Upper lobe of right lung (tissue), 1 donor: ENCODE data around the gene HACD1. TPM values are rescaled to one million over a fixed set of nuclear protein-coding genes. Genes with fewer than 3 reads are reported as not detected.

ENCODE experiments used
- ATAC-seq: fragments of 200-7000 bp; cut with Tn5 transposase; one replicate; pipeline ENCODE4 v1.9.1; 2020; ENCODE audit warnings: mild to moderate bottlenecking, moderate library complexity
- DNase-seq: peaks from one replicate; pipeline ENCODE4 v3.0.0-alpha.2; 2020
- H3K27ac ChIP-seq: fragments of 200-600 bp; one replicate; pipeline ENCODE4 v1.8.0; 2022
- H3K27me3 ChIP-seq: fragments of 200-600 bp; one replicate; pipeline ENCODE4 v1.8.0; 2022; ENCODE audit warnings: mild to moderate bottlenecking
- H3K36me3 ChIP-seq: fragments of 200-600 bp; one replicate; pipeline ENCODE4 v1.8.0; 2022
- H3K4me1 ChIP-seq: fragments of 200-600 bp; one replicate; pipeline ENCODE4 v1.8.0; 2022
- H3K4me3 ChIP-seq: fragments of 200-600 bp; one replicate; pipeline ENCODE4 v1.8.0; 2022; ENCODE audit warnings: mild to moderate bottlenecking
- H3K9me3 ChIP-seq: fragments of 200-600 bp; one replicate; pipeline ENCODE4 v1.8.0; 2022
- intact Hi-C: fragments of 100-400 bp; cut with DNase I; formaldehyde crosslinking; loops from one replicate; pipeline ENCODE4 v1.11.0; 2022
- total RNA-seq: library from RNA; stranded (reverse); fragmentation: NEBNext Ultra II Directional; extraction: Animal tissue kit (Norgen Biotek cat#: 25700); gene quantifications from one replicate; pipeline ENCODE4 v1.2.1, GENCODE V29; 2021
- TF ChIP-seq, protein P1 (sequence below): fragments of 200-600 bp; IDR thresholded peaks from one replicate; pipeline ENCODE4 v1.8.0; 2022; ENCODE audit warnings: antibody characterized with exemption
- donor health status: DM: no; HTN: yes; CAD: no; lungs with severe emphysema.

The HACD1 gene
- total RNA-seq, 1 donor from 2014 or later: 34.3 TPM

- Histone ChIP-seq H3K36me3 (no peaks in the 10 kb centered on the region), H3K27me3 (no peaks in the 10 kb centered on the region), H3K9me3 (no peaks in the 10 kb centered on the region), H3K4me3 (no peak overlapping the region), H3K27ac (no peak overlapping the region), H3K4me1 (no peaks in the 10 kb centered on the region)
- ATAC-seq (no peak), DNase-seq (no peak)
- intact Hi-C loops: no loop called here
- TF ChIP-seq, protein P1, sequence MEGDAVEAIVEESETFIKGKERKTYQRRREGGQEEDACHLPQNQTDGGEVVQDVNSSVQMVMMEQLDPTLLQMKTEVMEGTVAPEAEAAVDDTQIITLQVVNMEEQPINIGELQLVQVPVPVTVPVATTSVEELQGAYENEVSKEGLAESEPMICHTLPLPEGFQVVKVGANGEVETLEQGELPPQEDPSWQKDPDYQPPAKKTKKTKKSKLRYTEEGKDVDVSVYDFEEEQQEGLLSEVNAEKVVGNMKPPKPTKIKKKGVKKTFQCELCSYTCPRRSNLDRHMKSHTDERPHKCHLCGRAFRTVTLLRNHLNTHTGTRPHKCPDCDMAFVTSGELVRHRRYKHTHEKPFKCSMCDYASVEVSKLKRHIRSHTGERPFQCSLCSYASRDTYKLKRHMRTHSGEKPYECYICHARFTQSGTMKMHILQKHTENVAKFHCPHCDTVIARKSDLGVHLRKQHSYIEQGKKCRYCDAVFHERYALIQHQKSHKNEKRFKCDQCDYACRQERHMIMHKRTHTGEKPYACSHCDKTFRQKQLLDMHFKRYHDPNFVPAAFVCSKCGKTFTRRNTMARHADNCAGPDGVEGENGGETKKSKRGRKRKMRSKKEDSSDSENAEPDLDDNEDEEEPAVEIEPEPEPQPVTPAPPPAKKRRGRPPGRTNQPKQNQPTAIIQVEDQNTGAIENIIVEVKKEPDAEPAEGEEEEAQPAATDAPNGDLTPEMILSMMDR: no peak
These were observed 40.4 kb downstream of the HACD1 start for GRCh38 chr10:17576768-17577167.

GRCh38 chr10:17564911-17565310 lies 52.3 kb downstream of the HACD1 start:
- Histone ChIP-seq H3K4me3 (no peak overlapping the region), H3K4me1 (no peaks in the 10 kb centered on the region), H3K27ac (no peak overlapping the region), H3K9me3 (no peaks in the 10 kb centered on the region), H3K36me3 (no peaks in the 10 kb centered on the region), H3K27me3 (no peaks in the 10 kb centered on the region)
- intact Hi-C loops: no loop called here
- ATAC-seq (no peak), DNase-seq (no peak)
- TF ChIP-seq, protein P1: no peak

- Histone ChIP-seq H3K4me1 (no peaks in the 10 kb centered on the region), H3K27ac (no peak overlapping the region), H3K4me3 (no peak overlapping the region), H3K27me3 (no peaks in the 10 kb centered on the region), H3K9me3 (no peaks in the 10 kb centered on the region), H3K36me3 (no peaks in the 10 kb centered on the region)
- DNase-seq (no peak), ATAC-seq (no peak)
- intact Hi-C loops: no loop called here
- TF ChIP-seq, protein P1: no peak
These were observed 53.7 kb downstream of the HACD1 start for GRCh38 chr10:17563452-17563851.

DNA sequence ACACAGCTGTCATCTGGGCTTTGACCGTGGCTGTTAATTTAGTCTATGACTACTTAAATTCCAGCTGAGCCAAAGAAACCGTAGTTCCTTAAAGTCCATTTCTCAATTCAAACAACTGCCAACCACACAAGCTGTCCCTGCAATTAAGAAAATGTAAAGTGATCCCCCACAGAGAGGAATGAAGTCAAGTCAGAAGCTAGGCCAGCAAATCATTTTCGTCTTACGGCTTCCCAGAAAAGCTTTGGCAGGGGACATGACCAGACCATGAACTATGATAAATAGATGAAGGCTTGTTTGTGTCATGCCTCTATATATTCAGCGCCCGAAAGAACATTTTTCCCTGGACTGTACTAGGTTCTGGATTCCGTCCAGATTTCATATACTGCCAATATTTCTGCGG lies 54.6 kb downstream of the HACD1 start:
- Histone ChIP-seq H3K4me3 (no peak overlapping the region), H3K36me3 (no peaks in the 10 kb centered on the region), H3K27me3 (no peaks in the 10 kb centered on the region), H3K4me1 (no peaks in the 10 kb centered on the region), H3K9me3 (no peaks in the 10 kb centered on the region), H3K27ac (no peak overlapping the region)
- intact Hi-C loops: no loop called here
- DNase-seq (no peak), ATAC-seq (no peak)
- TF ChIP-seq, protein P1: no peak

- TF ChIP-seq, protein P1: no peak
- DNase-seq: no peak
- ATAC-seq: no peak
- H3K4me1 ChIP-seq: no peaks in the 10 kb centered on the region
- no peak overlapping the region for H3K27ac ChIP-seq
- no peaks in the 10 kb centered on the region for H3K27me3 ChIP-seq
- H3K9me3 ChIP-seq: no peaks in the 10 kb centered on the region
- intact Hi-C loops: no loop called here
- no peaks in the 10 kb centered on the region for H3K36me3 ChIP-seq
- H3K4me3 ChIP-seq: no peak overlapping the region
These were observed 56.1 kb downstream of the HACD1 start for GRCh38 chr10:17561111-17561510.

- H3K4me1 ChIP-seq: no peaks in the 10 kb centered on the region
- TF ChIP-seq, protein P1: no peak
- no peak overlapping the region for H3K27ac ChIP-seq
- no peaks in the 10 kb centered on the region for H3K27me3 ChIP-seq
- no peak for ATAC-seq
- DNase-seq: no peak
- H3K36me3 ChIP-seq: no peaks in the 10 kb centered on the region
- H3K4me3 ChIP-seq: no peak overlapping the region
- intact Hi-C loops: no loop called here
- no peaks in the 10 kb centered on the region for H3K9me3 ChIP-seq
These were observed 59.7 kb downstream of the HACD1 start for GRCh38 chr10:17557459-17557858.
